K562 (cell line): ENCODE results near the gene PYGM. TPM values are rescaled to one million over a fixed set of nuclear protein-coding genes. Genes with fewer than 3 reads are reported as not detected.

Experiments used
- ASH1L ChIP-seq: fragments of 450-650 bp; IDR thresholded peaks from 2 replicates; pipeline ENCODE4 v1.6.1; 2018; ENCODE audit warnings: borderline replicate concordance, mild to moderate bottlenecking, low read depth; ENCODE audit not compliant: partially characterized antibody
- ATF1 ChIP-seq, 2 experiments: fragments of 450-650 bp in 1 of 2; IDR thresholded peaks; 2 replicates each; pipeline ENCODE4 v1.6.1; 2016; ENCODE audit warnings: missing compliant biosample characterization in 1 of 2, missing genetic modification characterization in 1 of 2
- HSF4 ChIP-seq: fragments of 250-450 bp; sonication (Bioruptor Pico); IDR thresholded peaks from 2 replicates; pipeline ENCODE4 v2.1.2; 2022; ENCODE audit warnings: mild to moderate bottlenecking, moderate library complexity, borderline replicate concordance
- MBD2 ChIP-seq: sonication (generic); IDR thresholded peaks from 2 replicates; pipeline ENCODE4 v1.6.1; 2016; ENCODE audit warnings: low read depth, borderline replicate concordance
- MCM5 ChIP-seq: fragments of 450-650 bp; IDR thresholded peaks from 2 replicates; pipeline ENCODE4 v1.6.1; 2016; ENCODE audit warnings: low read depth
- MTA3 ChIP-seq: fragments of 450-650 bp; formaldehyde crosslinking; IDR thresholded peaks from 2 replicates; pipeline ENCODE4 v1.6.1; 2017; ENCODE audit warnings: mild to moderate bottlenecking, borderline replicate concordance
- MYC ChIP-seq, 2 experiments: fragments of 250-450 bp in 1 of 2; sonication (Bioruptor Pico) in 1 of 2; IDR thresholded peaks; 2 replicates each; pipeline versions ENCODE4 v1.5.1 to v1.6.1; 2012 to 2021; ENCODE audit warnings: low read depth in 2 of 2, borderline replicate concordance in 1 of 2, improper control_type of control experiment in 1 of 2, low read length in 1 of 2, mild to moderate bottlenecking in 1 of 2, moderate library complexity in 1 of 2
- NEUROD1 ChIP-seq: fragments of 150-350 bp; IDR thresholded peaks from 2 replicates; pipeline ENCODE4 v1.6.1; 2014; ENCODE audit warnings: borderline replicate concordance, low read length, low read depth; ENCODE audit not compliant: partially characterized antibody
- NRF1 ChIP-seq, 2 experiments: fragments of 450-650 bp; IDR thresholded peaks in 1 of 2; conservative IDR thresholded peaks in 1 of 2; 2 replicates each; pipeline ENCODE4 v1.6.1; 2014; ENCODE audit warnings: mild to moderate bottlenecking in 2 of 2
- RCOR1 ChIP-seq, 2 experiments: IDR thresholded peaks; 2 replicates each; pipeline ENCODE4 v1.6.1; 2012; ENCODE audit warnings: low read depth in 2 of 2, low read length in 2 of 2, borderline replicate concordance in 1 of 2, improper control_type of control experiment in 1 of 2
- SMC3 ChIP-seq: conservative IDR thresholded peaks from 2 replicates; pipeline ENCODE4 v1.6.1; 2011; ENCODE audit warnings: low read depth, low read length, improper control_type of control experiment; ENCODE audit not compliant: insufficient read depth
- XRCC5 ChIP-seq: fragments of 200-400 bp; formaldehyde crosslinking; IDR thresholded peaks from 2 replicates; pipeline ENCODE4 v1.6.1; 2017; ENCODE audit warnings: low read depth, mild to moderate bottlenecking, low read length
- ZC3H11A ChIP-seq: IDR thresholded peaks from 2 replicates; pipeline ENCODE4 v1.6.1; 2012; ENCODE audit warnings: low read depth, low read length, improper control_type of control experiment
- polyA plus RNA-seq, 8 experiments: library from polyadenylated mRNA; depleted of rRNA in 4 of 8; stranded (reverse) in 5 of 8; unstranded in 3 of 8; fragments of >200 nt; fragmentation: Nextera tagmentation in 2 of 8; fragmentation: Illumina TruSeq in 1 of 8; extraction: Ambion mirVana in 2 of 8; extraction: Trizol in 1 of 8; gene quantifications; 2 replicates each; pipeline versions ENCODE4 v1.2.1 to v1.2.3, GENCODE V29; 2011 to 2014; ENCODE audit warnings: inconsistent platforms in 1 of 8, missing spikeins in 1 of 8
- total RNA-seq, 7 experiments: library from RNA; depleted of rRNA in 6 of 7; stranded (reverse); fragments of >200 nt in 6 of 7; fragmentation: Illumina TruSeq in 2 of 7; extraction: Trizol in 2 of 7; gene quantifications; 2 replicates each; pipeline versions ENCODE4 v1.2.1 to v1.2.3, GENCODE V29; 2011 to 2021; ENCODE audit warnings: low replicate concordance in 1 of 7
- TF ChIP-seq, protein P1 (sequence below): fragments of 450-650 bp; formaldehyde crosslinking; IDR thresholded peaks from 2 replicates; pipeline ENCODE4 v1.4.0; 2022; ENCODE audit warnings: missing genetic modification characterization
- TF ChIP-seq, protein P2 (sequence below): fragments of 250-450 bp; sonication (Bioruptor Pico); IDR thresholded peaks from 2 replicates; pipeline ENCODE4 v1.5.0; 2021; ENCODE audit warnings: mild to moderate bottlenecking, borderline replicate concordance
- TF ChIP-seq, protein P3 (sequence below), 2 experiments: IDR thresholded peaks in 1 of 2; conservative IDR thresholded peaks in 1 of 2; 2 replicates each; pipeline ENCODE4 v1.6.1; 2016; ENCODE audit warnings: low read depth in 2 of 2, mild to moderate bottlenecking in 1 of 2, missing compliant biosample characterization in 1 of 2, missing genetic modification characterization in 1 of 2, moderate library complexity in 1 of 2
- TF ChIP-seq, protein P4 (sequence below): sonication (generic); formaldehyde crosslinking; IDR thresholded peaks from 2 replicates; pipeline ENCODE4 v1.8.0; 2022; ENCODE audit warnings: missing genetic modification reagents, mild to moderate bottlenecking, moderate library complexity, borderline replicate concordance

Gene PYGM
- total and polyA plus RNA-seq, 9 of the 15 experiments (the other 6 are each of a cell fraction or from before 2014, with no cell fraction given) = 0.07 to 1.5 (median 0.68) TPM

DNA sequence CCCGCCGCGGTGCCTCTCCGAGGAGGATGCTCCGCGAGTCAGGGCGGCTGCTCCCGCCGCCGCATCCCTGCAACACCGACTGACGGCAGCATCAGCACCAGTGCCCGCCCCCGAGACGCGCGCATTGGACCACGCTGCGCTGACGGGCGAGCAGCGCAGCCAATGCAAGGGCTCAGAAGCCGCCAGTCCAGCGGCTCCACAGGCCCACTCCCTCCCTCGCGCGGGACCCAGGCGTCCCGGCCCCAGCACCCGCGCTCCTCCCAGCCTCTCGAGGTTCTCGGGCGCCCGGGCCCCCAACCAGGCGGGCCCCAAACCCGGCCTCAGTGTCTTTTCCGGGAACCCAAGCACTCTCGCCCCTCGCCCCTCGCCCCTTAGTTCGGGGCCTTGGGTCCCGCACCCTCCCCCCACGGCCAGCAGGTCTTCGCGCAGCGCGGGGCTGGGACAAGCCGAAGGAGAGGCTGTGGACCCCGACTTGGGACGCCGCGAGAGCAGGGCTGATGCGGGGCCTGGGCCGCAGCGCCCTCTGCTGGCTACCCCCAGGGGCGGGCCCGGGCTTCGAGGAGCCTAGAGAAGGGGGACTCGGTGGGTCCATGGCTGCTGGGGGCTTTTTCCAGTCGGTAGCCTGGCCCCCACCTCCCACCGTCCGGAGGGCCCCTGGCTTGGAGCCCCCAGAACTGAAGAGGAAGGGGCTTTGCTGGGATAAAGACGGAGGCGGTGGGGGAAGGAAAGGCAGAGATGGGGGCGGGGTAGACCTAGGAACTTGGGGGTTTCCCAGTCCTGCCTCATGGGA is 36.5 kb downstream of the PYGM start, which contains the start of gene NRXN2 (continued):
- TF ChIP-seq, protein P1, sequence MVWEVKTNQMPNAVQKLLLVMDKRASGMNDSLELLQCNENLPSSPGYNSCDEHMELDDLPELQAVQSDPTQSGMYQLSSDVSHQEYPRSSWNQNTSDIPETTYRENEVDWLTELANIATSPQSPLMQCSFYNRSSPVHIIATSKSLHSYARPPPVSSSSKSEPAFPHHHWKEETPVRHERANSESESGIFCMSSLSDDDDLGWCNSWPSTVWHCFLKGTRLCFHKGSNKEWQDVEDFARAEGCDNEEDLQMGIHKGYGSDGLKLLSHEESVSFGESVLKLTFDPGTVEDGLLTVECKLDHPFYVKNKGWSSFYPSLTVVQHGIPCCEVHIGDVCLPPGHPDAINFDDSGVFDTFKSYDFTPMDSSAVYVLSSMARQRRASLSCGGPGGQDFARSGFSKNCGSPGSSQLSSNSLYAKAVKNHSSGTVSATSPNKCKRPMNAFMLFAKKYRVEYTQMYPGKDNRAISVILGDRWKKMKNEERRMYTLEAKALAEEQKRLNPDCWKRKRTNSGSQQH (CRISPR knock-in tag) = no peak
- TF ChIP-seq MYC (IDR thresholded peaks at IDR 0.05; ENCODE audit: low read depth, low read length) = 0 out of 2 replicates have a peak, but pooled peaks have one; percentile 6
- no peak for TF ChIP-seq MYC (CRISPR knock-in tag; IDR thresholded peaks at IDR 0.05; ENCODE audit: borderline replicate concordance, low read depth)
- 0 out of 2 replicates have a peak, but pooled peaks have one; percentile 24 for TF ChIP-seq XRCC5
- TF ChIP-seq NRF1 (conservative IDR thresholded peaks at IDR 0.05 in 1 of 2, IDR thresholded peaks at IDR 0.05 in 1 of 2) = peak; percentile 71 to 76
- TF ChIP-seq NEUROD1 = peak; percentile 49
- TF ChIP-seq, protein P2, sequence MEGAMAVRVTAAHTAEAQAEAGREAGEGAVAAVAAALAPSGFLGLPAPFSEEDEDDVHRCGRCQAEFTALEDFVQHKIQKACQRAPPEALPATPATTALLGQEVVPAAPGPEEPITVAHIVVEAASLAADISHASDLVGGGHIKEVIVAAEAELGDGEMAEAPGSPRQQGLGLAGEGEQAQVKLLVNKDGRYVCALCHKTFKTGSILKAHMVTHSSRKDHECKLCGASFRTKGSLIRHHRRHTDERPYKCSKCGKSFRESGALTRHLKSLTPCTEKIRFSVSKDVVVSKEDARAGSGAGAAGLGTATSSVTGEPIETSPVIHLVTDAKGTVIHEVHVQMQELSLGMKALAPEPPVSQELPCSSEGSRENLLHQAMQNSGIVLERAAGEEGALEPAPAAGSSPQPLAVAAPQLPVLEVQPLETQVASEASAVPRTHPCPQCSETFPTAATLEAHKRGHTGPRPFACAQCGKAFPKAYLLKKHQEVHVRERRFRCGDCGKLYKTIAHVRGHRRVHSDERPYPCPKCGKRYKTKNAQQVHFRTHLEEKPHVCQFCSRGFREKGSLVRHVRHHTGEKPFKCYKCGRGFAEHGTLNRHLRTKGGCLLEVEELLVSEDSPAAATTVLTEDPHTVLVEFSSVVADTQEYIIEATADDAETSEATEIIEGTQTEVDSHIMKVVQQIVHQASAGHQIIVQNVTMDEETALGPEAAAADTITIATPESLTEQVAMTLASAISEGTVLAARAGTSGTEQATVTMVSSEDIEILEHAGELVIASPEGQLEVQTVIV = no peak
- TF ChIP-seq, protein P3, sequence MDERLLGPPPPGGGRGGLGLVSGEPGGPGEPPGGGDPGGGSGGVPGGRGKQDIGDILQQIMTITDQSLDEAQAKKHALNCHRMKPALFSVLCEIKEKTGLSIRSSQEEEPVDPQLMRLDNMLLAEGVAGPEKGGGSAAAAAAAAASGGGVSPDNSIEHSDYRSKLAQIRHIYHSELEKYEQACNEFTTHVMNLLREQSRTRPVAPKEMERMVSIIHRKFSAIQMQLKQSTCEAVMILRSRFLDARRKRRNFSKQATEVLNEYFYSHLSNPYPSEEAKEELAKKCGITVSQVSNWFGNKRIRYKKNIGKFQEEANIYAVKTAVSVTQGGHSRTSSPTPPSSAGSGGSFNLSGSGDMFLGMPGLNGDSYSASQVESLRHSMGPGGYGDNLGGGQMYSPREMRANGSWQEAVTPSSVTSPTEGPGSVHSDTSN (CRISPR knock-in tag; IDR thresholded peaks at IDR 0.05; ENCODE audit: low read depth) = peak; percentile 78
- TF ChIP-seq, protein P3 (tag; conservative IDR thresholded peaks at IDR 0.05; ENCODE audit: low read depth) = peak; percentile 81
- no peak for TF ChIP-seq ZC3H11A
- TF ChIP-seq MTA3 = peak; percentile 82
- no peak for TF ChIP-seq HSF4 (CRISPR knock-in tag)
- peak; percentile 76 for TF ChIP-seq SMC3
- TF ChIP-seq MCM5 = no peak
- TF ChIP-seq ASH1L = peak; percentile 67
- no peak for TF ChIP-seq ATF1 (CRISPR knock-in tag; IDR thresholded peaks at IDR 0.05)
- peak; percentile 64 for TF ChIP-seq ATF1 (tag; IDR thresholded peaks at IDR 0.05)
- peak; percentile 31 to 99; a peak in 3 of 4 replicates for TF ChIP-seq RCOR1 (IDR thresholded peaks at IDR 0.05; ENCODE audit: borderline replicate concordance in 1 of 2, low read depth in 2 of 2, low read length in 2 of 2)
- peak; percentile 81; the same call in 1 of the 2 replicates for TF ChIP-seq MBD2
- TF ChIP-seq, protein P4, sequence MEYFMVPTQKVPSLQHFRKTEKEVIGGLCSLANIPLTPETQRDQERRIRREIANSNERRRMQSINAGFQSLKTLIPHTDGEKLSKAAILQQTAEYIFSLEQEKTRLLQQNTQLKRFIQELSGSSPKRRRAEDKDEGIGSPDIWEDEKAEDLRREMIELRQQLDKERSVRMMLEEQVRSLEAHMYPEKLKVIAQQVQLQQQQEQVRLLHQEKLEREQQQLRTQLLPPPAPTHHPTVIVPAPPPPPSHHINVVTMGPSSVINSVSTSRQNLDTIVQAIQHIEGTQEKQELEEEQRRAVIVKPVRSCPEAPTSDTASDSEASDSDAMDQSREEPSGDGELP = peak; percentile 49; the same call in 1 of the 2 replicates
